GM13976 (cell line): Measurements from ENCODE around the gene NARF.

Experiments used
- DNase-seq: peaks from one replicate; pipeline ENCODE4 v3.0.0; 2012; ENCODE audit warnings: low spot score
- in situ Hi-C: fragments of 300-500 bp; cut with MboI; formaldehyde crosslinking; loops from one replicate; pipeline ENCODE4 v1.12.0; 2022; ENCODE audit warnings: low sequenced_read_pairs, mixed read lengths, inconsistent platforms; ENCODE audit not compliant: unreplicated experiment
- TF ChIP-seq, protein P1 (sequence below): IDR thresholded peaks from 2 replicates; pipeline ENCODE4 v1.5.1; 2012; ENCODE audit warnings: borderline replicate concordance, mild to moderate bottlenecking; ENCODE audit not compliant: insufficient read depth; ENCODE audit errors: extremely low read depth, missing control alignments, control extremely low read depth

NARF gene

DNA sequence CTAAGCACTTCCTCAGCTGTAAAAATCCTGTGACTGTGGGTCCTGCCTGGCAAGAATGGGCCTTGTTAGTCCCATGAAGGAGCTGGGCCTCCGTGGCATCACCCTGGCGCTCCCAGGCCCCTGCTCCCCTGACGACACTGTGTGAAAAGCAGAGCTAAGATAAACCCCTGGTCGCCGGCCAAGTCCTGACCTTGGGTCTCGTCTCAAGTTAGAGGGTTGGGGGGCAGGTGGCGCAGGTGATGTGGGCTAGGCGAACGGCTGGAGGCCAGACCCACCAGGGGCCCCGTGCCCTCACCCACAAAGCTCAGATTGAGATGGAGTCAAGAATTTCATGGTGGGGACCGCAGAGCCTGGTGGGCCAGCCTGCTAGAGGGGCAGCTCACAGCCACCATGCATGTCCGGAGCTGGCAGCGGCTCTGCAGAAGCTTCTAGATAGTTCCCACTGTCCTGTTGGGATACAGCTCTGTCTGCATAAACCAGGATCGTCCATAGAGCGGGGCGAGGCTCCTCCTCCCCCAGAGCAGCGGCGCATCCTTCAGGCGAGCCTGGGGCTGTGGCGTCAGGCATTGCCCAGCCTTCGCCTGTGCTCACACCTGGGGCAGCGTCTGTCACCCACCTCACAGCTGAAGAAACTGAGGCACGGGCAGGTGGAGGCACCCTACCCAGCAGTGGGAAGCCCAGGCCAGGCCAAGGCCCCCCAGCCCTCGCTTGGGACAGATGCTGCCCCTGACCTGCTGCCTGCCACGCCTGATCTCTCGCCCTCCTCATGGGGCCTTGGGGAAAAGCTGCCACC is 19.9 kb upstream of the NARF start:
- DNase-seq: no peak
- TF ChIP-seq, protein P1, sequence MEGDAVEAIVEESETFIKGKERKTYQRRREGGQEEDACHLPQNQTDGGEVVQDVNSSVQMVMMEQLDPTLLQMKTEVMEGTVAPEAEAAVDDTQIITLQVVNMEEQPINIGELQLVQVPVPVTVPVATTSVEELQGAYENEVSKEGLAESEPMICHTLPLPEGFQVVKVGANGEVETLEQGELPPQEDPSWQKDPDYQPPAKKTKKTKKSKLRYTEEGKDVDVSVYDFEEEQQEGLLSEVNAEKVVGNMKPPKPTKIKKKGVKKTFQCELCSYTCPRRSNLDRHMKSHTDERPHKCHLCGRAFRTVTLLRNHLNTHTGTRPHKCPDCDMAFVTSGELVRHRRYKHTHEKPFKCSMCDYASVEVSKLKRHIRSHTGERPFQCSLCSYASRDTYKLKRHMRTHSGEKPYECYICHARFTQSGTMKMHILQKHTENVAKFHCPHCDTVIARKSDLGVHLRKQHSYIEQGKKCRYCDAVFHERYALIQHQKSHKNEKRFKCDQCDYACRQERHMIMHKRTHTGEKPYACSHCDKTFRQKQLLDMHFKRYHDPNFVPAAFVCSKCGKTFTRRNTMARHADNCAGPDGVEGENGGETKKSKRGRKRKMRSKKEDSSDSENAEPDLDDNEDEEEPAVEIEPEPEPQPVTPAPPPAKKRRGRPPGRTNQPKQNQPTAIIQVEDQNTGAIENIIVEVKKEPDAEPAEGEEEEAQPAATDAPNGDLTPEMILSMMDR: no peak
- in situ Hi-C loops: no loop called here

DNA sequence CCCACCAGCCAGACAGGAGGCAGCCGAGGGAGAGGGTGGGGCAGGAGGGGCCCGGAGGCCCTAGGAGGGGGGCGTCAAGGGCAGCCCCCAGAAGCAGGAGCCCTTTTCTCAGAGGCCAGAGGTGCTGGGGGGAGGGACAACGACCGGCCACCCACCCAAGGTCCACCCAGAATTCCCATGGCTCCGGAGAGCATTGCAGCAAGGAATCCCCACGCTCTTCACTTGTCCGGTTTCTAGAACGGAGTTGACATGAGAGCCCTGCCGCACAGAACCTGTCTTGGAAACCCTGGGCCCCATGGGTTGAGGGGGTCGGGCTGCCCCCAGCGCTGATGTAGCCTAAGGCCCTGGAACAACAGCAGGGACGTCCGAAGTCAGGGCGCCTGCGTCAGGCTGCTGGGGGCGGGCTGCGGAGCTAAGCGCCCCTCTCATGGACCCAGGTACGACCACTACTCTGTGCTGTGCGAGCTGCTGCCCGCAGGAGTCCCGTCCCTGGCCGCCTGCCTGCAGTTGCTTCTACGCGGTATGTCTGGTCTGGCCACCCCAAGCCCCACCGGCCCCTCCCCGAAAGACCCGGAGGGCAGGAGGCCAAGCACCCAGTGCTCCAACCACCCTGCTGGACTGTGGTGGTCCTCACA is 19.2 kb upstream of the NARF start:
- in situ Hi-C loops: no loop called here
- TF ChIP-seq, protein P1: no peak
- no peak for DNase-seq

DNA sequence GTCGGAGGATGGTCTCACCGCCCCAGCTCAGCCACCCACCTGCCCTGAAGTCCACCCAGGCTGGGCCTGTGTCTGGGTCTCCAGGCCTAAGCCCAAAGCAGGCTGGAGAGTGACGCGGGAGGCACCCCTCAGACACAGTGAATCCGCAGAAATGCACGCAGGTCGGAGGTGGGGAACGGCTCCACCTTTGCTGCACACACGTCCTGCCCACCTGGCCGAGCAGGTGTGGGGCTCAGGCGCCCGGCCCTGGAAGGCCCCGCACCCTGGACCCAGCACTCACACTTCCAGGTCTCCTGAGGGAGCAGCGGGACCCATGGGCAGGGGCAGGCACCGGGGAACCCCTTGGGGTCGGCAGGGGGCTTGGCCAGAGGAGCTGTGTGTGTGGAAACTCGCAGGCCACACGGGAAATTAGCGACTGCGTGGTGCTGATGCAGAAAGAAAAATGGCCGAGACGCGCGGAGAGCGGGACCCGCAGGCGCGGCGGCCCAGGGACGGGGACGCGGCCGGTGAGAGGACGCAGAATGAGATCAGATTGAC is 18.6 kb upstream of the NARF start:
- no peak for DNase-seq
- in situ Hi-C loops: no loop called here
- TF ChIP-seq, protein P1: no peak

DNA sequence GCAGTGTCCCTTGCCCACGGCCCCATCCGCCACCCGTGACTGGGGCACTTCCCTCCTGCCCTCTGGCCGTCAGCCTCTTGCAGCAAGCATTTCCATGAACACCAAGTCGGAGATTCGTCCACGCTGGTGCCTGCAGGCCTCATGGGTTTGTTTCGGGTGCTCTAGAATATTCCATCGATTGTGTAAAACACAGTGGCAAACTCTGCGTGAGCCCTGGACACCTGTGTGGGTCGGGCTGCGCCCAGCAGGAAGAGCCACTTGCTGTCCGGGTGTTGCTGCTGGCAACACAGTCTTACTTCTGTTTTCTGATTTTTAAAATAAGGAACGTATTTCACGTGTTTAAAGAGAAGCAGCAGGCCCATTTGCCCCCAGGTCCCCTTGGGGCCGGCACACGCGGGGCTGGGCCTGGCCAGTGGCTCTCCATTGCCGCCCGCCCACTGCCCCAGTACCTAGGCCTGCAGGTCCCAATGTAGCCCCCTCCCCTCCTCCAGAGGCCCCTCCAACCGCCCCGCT is 18.0 kb upstream of the NARF start:
- DNase-seq: peak; percentile 55
- TF ChIP-seq, protein P1: no peak
- in situ Hi-C loops: no loop called here

DNA sequence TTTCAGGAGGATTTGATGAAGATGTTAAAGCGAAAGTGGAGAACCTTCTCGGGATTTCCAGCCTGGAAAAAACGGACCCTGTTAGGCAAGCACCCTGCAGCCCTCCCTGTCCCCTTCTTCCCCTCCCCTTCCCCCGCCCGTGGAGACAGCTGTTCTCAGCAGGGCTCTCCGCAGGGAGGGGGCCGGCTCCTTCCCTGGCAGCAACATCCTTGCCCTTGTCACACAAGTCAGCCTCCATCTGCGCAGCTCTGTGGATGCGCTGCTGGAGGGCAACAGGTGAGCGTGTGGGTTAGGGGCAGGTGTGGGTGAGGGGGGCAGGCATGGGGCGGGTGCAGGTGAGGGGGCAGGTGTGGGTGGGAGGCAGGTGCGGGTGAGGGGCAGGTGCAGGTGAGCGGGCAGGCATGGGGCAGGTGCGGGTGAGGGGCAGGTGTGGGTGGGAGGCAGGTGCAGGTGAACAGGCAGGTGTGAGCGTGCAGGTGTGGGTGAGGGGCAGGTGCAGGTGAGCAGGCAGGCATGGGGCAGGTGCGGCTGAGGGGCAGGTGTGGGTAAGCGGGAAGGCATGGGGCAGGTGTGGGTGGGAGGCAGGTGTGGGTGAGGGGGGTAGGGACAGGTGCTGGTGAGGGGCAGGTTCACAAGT is 17.4 kb upstream of the NARF start:
- in situ Hi-C loops: no loop called here
- no peak for DNase-seq
- TF ChIP-seq, protein P1: no peak

DNA sequence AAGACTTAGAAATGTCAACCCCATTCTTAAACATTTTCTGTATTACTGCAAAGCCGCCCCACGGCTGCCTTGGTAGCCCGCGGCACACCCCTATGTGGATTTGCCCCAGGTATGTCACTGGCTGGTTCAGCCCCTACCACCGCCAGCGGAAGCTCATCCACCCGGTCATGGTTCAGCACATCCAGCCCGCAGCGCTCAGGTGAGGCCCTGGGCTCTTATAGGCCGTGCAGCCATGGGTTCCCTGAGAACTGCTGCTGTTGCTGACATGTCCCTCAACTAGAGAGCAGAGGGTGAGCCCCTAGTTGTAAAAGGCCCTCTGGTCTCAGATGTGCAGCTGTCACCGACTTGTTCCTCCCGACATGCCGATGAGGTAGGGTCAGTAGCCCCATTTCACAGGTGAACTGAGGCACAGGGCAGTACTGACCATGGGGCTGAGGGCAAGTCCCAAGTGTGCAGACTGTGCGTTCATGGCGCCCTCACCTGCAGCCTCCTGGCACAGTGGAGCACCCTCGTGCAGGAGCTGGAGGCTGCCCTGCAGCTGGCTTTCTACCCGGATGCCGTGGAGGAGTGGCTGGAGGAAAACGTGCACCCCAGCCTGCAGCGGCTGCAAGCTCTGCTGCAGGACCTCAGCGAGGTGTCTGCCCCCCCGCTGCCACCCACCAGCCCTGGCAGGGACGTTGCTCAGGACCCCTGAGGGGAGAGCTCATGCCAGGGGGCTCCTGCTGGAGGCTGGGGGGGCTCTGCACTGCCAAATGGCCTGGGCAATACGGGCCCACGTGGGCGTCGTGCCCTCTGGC is 16.7 kb upstream of the NARF start:
- in situ Hi-C loops: no loop called here
- TF ChIP-seq, protein P1: no peak
- DNase-seq: no peak
